H9 (cell line): ENCODE results near the gene GLUL. TPM values are rescaled to one million over a fixed set of nuclear protein-coding genes. Genes with fewer than 3 reads are reported as not detected.

ENCODE experiments used
- DNase-seq: peaks from one replicate; pipeline ENCODE4 v3.0.0-alpha.2; 2017
- H2AFZ ChIP-seq: one replicate; pipeline ENCODE4 v1.6.1; 2013; ENCODE audit warnings: mild to moderate bottlenecking, low read length, control low read depth, moderate library complexity
- H2AK5ac ChIP-seq: 2 replicates; pipeline ENCODE4 v1.6.1; 2013; ENCODE audit warnings: low read length, control low read depth, mixed read lengths; ENCODE audit not compliant: insufficient read length
- H2BK120ac ChIP-seq: one replicate; pipeline ENCODE4 v1.6.1; 2013; ENCODE audit warnings: low read depth, mild to moderate bottlenecking, low read length, control low read depth, inconsistent platforms; ENCODE audit not compliant: poor library complexity, severe bottlenecking
- H2BK12ac ChIP-seq: 2 replicates; pipeline ENCODE4 v1.6.1; 2013; ENCODE audit warnings: low read length, control low read depth, mixed read lengths, low read depth; ENCODE audit not compliant: insufficient read length
- H2BK15ac ChIP-seq: 2 replicates; pipeline ENCODE4 v1.6.1; 2013; ENCODE audit warnings: low read depth, low read length, control low read depth
- H2BK20ac ChIP-seq: one replicate; pipeline ENCODE4 v1.6.1; 2013; ENCODE audit warnings: low read depth, mild to moderate bottlenecking, low read length, control low read depth, inconsistent platforms; ENCODE audit not compliant: poor library complexity, severe bottlenecking
- H2BK5ac ChIP-seq: 2 replicates; pipeline ENCODE4 v1.6.1; 2013; ENCODE audit warnings: low read length, control low read depth, mixed read lengths; ENCODE audit not compliant: insufficient read length
- H3K14ac ChIP-seq: 2 replicates; pipeline ENCODE4 v1.6.1; 2013; ENCODE audit warnings: low read length, control low read depth; ENCODE audit not compliant: insufficient read depth
- H3K18ac ChIP-seq: 2 replicates; pipeline ENCODE4 v1.6.1; 2013; ENCODE audit warnings: low read depth, mild to moderate bottlenecking, mixed read lengths, low read length, control low read depth; ENCODE audit not compliant: insufficient read length
- H3K23ac ChIP-seq: 2 replicates; pipeline ENCODE4 v1.6.1; 2013; ENCODE audit warnings: low read length, control low read depth, mixed read lengths, low read depth; ENCODE audit not compliant: insufficient read length
- H3K23me2 ChIP-seq: 2 replicates; pipeline ENCODE4 v1.6.1; 2013; ENCODE audit warnings: low read depth, mild to moderate bottlenecking, mixed read lengths, low read length, control low read depth; ENCODE audit not compliant: insufficient read length, poor library complexity, severe bottlenecking
- H3K27ac ChIP-seq: 2 replicates; pipeline ENCODE4 v1.5.1; 2013; ENCODE audit warnings: low read length, control low read depth, mixed read lengths, low read depth; ENCODE audit not compliant: insufficient read length
- H3K27me3 ChIP-seq: 2 replicates; pipeline ENCODE4 v1.6.1; 2013; ENCODE audit warnings: low read length, control low read depth, inconsistent platforms; ENCODE audit not compliant: insufficient read depth
- H3K4ac ChIP-seq: 2 replicates; pipeline ENCODE4 v1.6.1; 2013; ENCODE audit warnings: low read depth, mild to moderate bottlenecking, control low read depth, inconsistent platforms, low read length, moderate library complexity
- H3K4me1 ChIP-seq: 2 replicates; pipeline ENCODE4 v1.6.1; 2013; ENCODE audit warnings: low read length, control low read depth, inconsistent platforms; ENCODE audit not compliant: insufficient read depth
- H3K4me2 ChIP-seq: 2 replicates; pipeline ENCODE4 v1.6.1; 2013; ENCODE audit warnings: low read length, control low read depth, mixed read lengths; ENCODE audit not compliant: insufficient read length, insufficient read depth
- H3K56ac ChIP-seq: 2 replicates; pipeline ENCODE4 v1.6.1; 2013; ENCODE audit warnings: low read depth, mild to moderate bottlenecking, mixed read lengths, low read length, control low read depth; ENCODE audit not compliant: insufficient read length
- H3K79me1 ChIP-seq: 2 replicates; pipeline ENCODE4 v1.6.1; 2013; ENCODE audit warnings: low read depth, mild to moderate bottlenecking, moderate library complexity, low read length, control low read depth, inconsistent platforms; ENCODE audit not compliant: insufficient read depth, poor library complexity, severe bottlenecking
- H3K79me2 ChIP-seq: 2 replicates; pipeline ENCODE4 v1.6.1; 2013; ENCODE audit warnings: low read length, control low read depth, inconsistent platforms; ENCODE audit not compliant: insufficient read depth
- H3K9ac ChIP-seq: 2 replicates; pipeline ENCODE4 v1.6.1; 2013; ENCODE audit warnings: low read length, control low read depth, mixed read lengths; ENCODE audit not compliant: insufficient read length; ENCODE audit errors: extremely low read depth
- H3K9me3 ChIP-seq: one replicate; pipeline ENCODE4 v1.6.1; 2013; ENCODE audit warnings: low read depth, low read length, inconsistent platforms; ENCODE audit not compliant: control insufficient read depth
- H3T11ph ChIP-seq: one replicate; pipeline ENCODE4 v1.6.1; 2013; ENCODE audit warnings: mild to moderate bottlenecking, low read length, control low read depth, inconsistent platforms
- H4K20me1 ChIP-seq: one replicate; pipeline ENCODE4 v1.6.1; 2013; ENCODE audit not compliant: control insufficient read depth, insufficient read length, insufficient read depth
- H4K5ac ChIP-seq: 2 replicates; pipeline ENCODE4 v1.6.1; 2013; ENCODE audit warnings: low read depth, mild to moderate bottlenecking, mixed read lengths, low read length, control low read depth; ENCODE audit not compliant: insufficient read length
- H4K8ac ChIP-seq: replicated peaks from 2 replicates; pipeline ENCODE4 v1.6.1; 2013; ENCODE audit warnings: low read length, control low read depth, mixed read lengths, low read depth; ENCODE audit not compliant: insufficient read length
- H4K91ac ChIP-seq: 2 replicates; pipeline ENCODE4 v1.6.1; 2013; ENCODE audit warnings: low read depth, mild to moderate bottlenecking, moderate library complexity, mixed read lengths, low read length, control low read depth; ENCODE audit not compliant: insufficient read length
- H3K27ac Mint-ChIP-seq, 3 experiments: 2 replicates in 2 of 3; 3 replicates in 1 of 3; pipeline ENCODE4 v1.8.0; 2020 to 2021; ENCODE audit warnings: mixed read lengths in 3 of 3, mild to moderate bottlenecking in 1 of 3, moderate library complexity in 1 of 3
- H3K27me3 Mint-ChIP-seq: 2 replicates; pipeline ENCODE4 v1.8.0; 2021; ENCODE audit warnings: low read depth, mild to moderate bottlenecking, moderate library complexity, mixed read lengths
- H3K36me3 Mint-ChIP-seq, 3 experiments: 2 replicates in 2 of 3; 3 replicates in 1 of 3; pipeline ENCODE4 v1.8.0; 2020 to 2021; ENCODE audit warnings: low read depth in 3 of 3, mixed read lengths in 3 of 3; ENCODE audit not compliant: insufficient read depth in 1 of 3
- H3K4me1 Mint-ChIP-seq, 2 experiments: 2 replicates each; pipeline ENCODE4 v1.8.0; 2020; ENCODE audit warnings: mixed read lengths in 2 of 2
- H3K4me3 Mint-ChIP-seq, 2 experiments: 2 replicates in 1 of 2; 3 replicates in 1 of 2; pipeline ENCODE4 v1.8.0; 2020 to 2021; ENCODE audit warnings: mild to moderate bottlenecking in 2 of 2, mixed read lengths in 2 of 2, moderate library complexity in 1 of 2
- H3K9me3 Mint-ChIP-seq, 2 experiments: 2 replicates in 1 of 2; 3 replicates in 1 of 2; pipeline ENCODE4 v1.8.0; 2020; ENCODE audit warnings: mild to moderate bottlenecking in 2 of 2, mixed read lengths in 2 of 2, moderate library complexity in 1 of 2
- WGBS: extraction: QIAGEN DNeasy Blood & Tissue Kit; methylation state at CpG from one replicate; pipeline ENCODE4 v1.1.7; 2013; ENCODE audit warnings: missing lambda C conversion rate, low lambda C conversion rate, mixed read lengths; ENCODE audit not compliant: insufficient read length; ENCODE audit errors: extremely low coverage; 5-methylcytosine and 5-hydroxymethylcytosine counted together
- total RNA-seq: library from RNA; stranded (reverse); gene quantifications from 2 replicates; pipeline ENCODE4 v1.2.1, GENCODE V29; 2021
- TF ChIP-seq, protein P1 (sequence below): fragments of 200-600 bp; sonication (generic); conservative IDR thresholded peaks from 3 replicates; pipeline ENCODE4 v1.8.0; 2021; ENCODE audit warnings: antibody characterized with exemption, mild to moderate bottlenecking

GLUL gene
- total RNA-seq, 1 experiment from 2014 or later, result 332 TPM

GRCh38 chr1:182406012-182406411, 14.4 kb upstream of the GLUL start:
- Mint-ChIP-seq H3K36me3 (peaks cover 0 to 5% (median 0%) of the 10 kb centered on the region in 3 experiments; a peak in 1 of 7 replicates), H3K27me3 (peaks cover 3% of the 10 kb centered on the region; the same call in 1 of the 2 replicates), H3K4me3 (no peak overlapping the region), H3K4me1 (peaks cover 4 to 7% of the 10 kb centered on the region in 2 experiments; a peak in 3 of 4 replicates), H3K9me3 (peaks cover 4 to 6% of the 10 kb centered on the region in 2 experiments; a peak in 3 of 5 replicates), H3K27ac (no peak overlapping the region)
- Histone ChIP-seq H3K9me3 (no peaks in the 10 kb centered on the region), H3K79me1 (no peaks in the 10 kb centered on the region), H2BK5ac (no peak overlapping the region), H3K23ac (no peak overlapping the region), H3K56ac (no peak overlapping the region), H4K5ac (no peak overlapping the region), H2AFZ (no peak overlapping the region), H2BK20ac (no peak overlapping the region), H2BK120ac (no peak overlapping the region), H3K18ac (no peak overlapping the region), H3K27ac (no peak overlapping the region), H3K4me1 (no peaks in the 10 kb centered on the region; the same call in 1 of the 2 replicates), H3K79me2 (no peaks in the 10 kb centered on the region), H3K9ac (no peak overlapping the region), H2AK5ac (no peak overlapping the region), H4K8ac (no peak overlapping the region), H3K4ac (no peak overlapping the region), H4K20me1 (no peaks in the 10 kb centered on the region), H2BK15ac (no peak overlapping the region), H3K4me2 (no peak overlapping the region), H4K91ac (no peak overlapping the region), H3K27me3 (no peaks in the 10 kb centered on the region), H3T11ph (no peak overlapping the region), H3K14ac (no peak overlapping the region), H3K23me2 (no peaks in the 10 kb centered on the region), H2BK12ac (no peak overlapping the region)
- no peak for DNase-seq
- no CpG with 5 or more reads among the region's 1 CpG for WGBS
- TF ChIP-seq, protein P1, sequence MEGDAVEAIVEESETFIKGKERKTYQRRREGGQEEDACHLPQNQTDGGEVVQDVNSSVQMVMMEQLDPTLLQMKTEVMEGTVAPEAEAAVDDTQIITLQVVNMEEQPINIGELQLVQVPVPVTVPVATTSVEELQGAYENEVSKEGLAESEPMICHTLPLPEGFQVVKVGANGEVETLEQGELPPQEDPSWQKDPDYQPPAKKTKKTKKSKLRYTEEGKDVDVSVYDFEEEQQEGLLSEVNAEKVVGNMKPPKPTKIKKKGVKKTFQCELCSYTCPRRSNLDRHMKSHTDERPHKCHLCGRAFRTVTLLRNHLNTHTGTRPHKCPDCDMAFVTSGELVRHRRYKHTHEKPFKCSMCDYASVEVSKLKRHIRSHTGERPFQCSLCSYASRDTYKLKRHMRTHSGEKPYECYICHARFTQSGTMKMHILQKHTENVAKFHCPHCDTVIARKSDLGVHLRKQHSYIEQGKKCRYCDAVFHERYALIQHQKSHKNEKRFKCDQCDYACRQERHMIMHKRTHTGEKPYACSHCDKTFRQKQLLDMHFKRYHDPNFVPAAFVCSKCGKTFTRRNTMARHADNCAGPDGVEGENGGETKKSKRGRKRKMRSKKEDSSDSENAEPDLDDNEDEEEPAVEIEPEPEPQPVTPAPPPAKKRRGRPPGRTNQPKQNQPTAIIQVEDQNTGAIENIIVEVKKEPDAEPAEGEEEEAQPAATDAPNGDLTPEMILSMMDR, result no peak
